ENCODE measurements around the gene ACTR5.

ACTR5 gene

GRCh38 chr20:38748097-38748860 is at the start of gene ACTR5:
Gene ACTR5, plus strand, starts transcription at chr20:38748460. Its CDS starts 19 bp downstream, at chr20:38748479.
- H3K9me3 ChIP-seq (ENCODE audit: control insufficient read depth, insufficient read depth, low read length) = no peaks in the 10 kb centered on the region
- peaks cover 4% of the 10 kb centered on the region; the same call in 1 of the 2 replicates for H3K36me3 ChIP-seq (ENCODE audit: insufficient read depth, low read length)
- no peaks in the 10 kb centered on the region; the same call in 1 of the 2 replicates for H3K4me1 ChIP-seq (ENCODE audit: insufficient read depth, low read length)
- peak within 1 kb of the TSS; percentile 91 for H3K9ac ChIP-seq (ENCODE audit: low read depth, low read length)

GRCh38 chr20:38698541-38698940 is 49.7 kb upstream of the ACTR5 start:
- Histone ChIP-seq H3K36me3 (ENCODE audit: insufficient read depth, low read length) (no peaks in the 10 kb centered on the region; the same call in 1 of the 2 replicates), H3K4me1 (ENCODE audit: insufficient read depth, low read length) (no peaks in the 10 kb centered on the region), H3K9me3 (ENCODE audit: control insufficient read depth, insufficient read depth, low read length) (no peaks in the 10 kb centered on the region), H3K9ac (ENCODE audit: low read depth, low read length) (no peak overlapping the region)

- H3K9me3 ChIP-seq (ENCODE audit: control insufficient read depth, insufficient read depth, low read length) = no peaks in the 10 kb centered on the region
- no peak overlapping the region for H3K9ac ChIP-seq (ENCODE audit: low read depth, low read length)
- no peaks in the 10 kb centered on the region for H3K4me1 ChIP-seq (ENCODE audit: insufficient read depth, low read length)
- no peaks in the 10 kb centered on the region; the same call in 1 of the 2 replicates for H3K36me3 ChIP-seq (ENCODE audit: insufficient read depth, low read length)
Measured at GRCh38 chr20:38700141-38700540, 48.1 kb upstream of the ACTR5 start.

GRCh38 chr20:38700926-38701325 is 47.3 kb upstream of the ACTR5 start:
- no peaks in the 10 kb centered on the region for H3K9me3 ChIP-seq (ENCODE audit: control insufficient read depth, insufficient read depth, low read length)
- no peaks in the 10 kb centered on the region for H3K4me1 ChIP-seq (ENCODE audit: insufficient read depth, low read length)
- H3K9ac ChIP-seq (ENCODE audit: low read depth, low read length) = no peak overlapping the region
- no peaks in the 10 kb centered on the region; the same call in 1 of the 2 replicates for H3K36me3 ChIP-seq (ENCODE audit: insufficient read depth, low read length)

- 0 out of 2 replicates have a peak, but pooled peaks cover 5% of the 10 kb centered on the region for H3K4me1 ChIP-seq (ENCODE audit: insufficient read depth, low read length)
- H3K9ac ChIP-seq (ENCODE audit: low read depth, low read length) = no peak overlapping the region
- H3K36me3 ChIP-seq (ENCODE audit: insufficient read depth, low read length) = no peaks in the 10 kb centered on the region; the same call in 1 of the 2 replicates
- H3K9me3 ChIP-seq (ENCODE audit: control insufficient read depth, insufficient read depth, low read length) = no peaks in the 10 kb centered on the region
Measured at GRCh38 chr20:38703526-38703925, 44.7 kb upstream of the ACTR5 start.

- H3K4me1 ChIP-seq (ENCODE audit: insufficient read depth, low read length) = 0 out of 2 replicates have a peak, but pooled peaks cover 5% of the 10 kb centered on the region
- H3K36me3 ChIP-seq (ENCODE audit: insufficient read depth, low read length) = no peaks in the 10 kb centered on the region; the same call in 1 of the 2 replicates
- no peak overlapping the region for H3K9ac ChIP-seq (ENCODE audit: low read depth, low read length)
- H3K9me3 ChIP-seq (ENCODE audit: control insufficient read depth, insufficient read depth, low read length) = no peaks in the 10 kb centered on the region
Measured at GRCh38 chr20:38704136-38704535, 44.1 kb upstream of the ACTR5 start.

- H3K36me3 ChIP-seq (ENCODE audit: insufficient read depth, low read length) = no peaks in the 10 kb centered on the region
- no peak overlapping the region for H3K9ac ChIP-seq (ENCODE audit: low read depth, low read length)
- no peaks in the 10 kb centered on the region for H3K9me3 ChIP-seq (ENCODE audit: control insufficient read depth, insufficient read depth, low read length)
- 0 out of 2 replicates have a peak, but pooled peaks cover 5% of the 10 kb centered on the region for H3K4me1 ChIP-seq (ENCODE audit: insufficient read depth, low read length)
Measured at GRCh38 chr20:38706509-38706908, 41.8 kb upstream of the ACTR5 start.

GRCh38 chr20:38714308-38714707 is 34.0 kb upstream of the ACTR5 start:
- Histone ChIP-seq H3K9me3 (ENCODE audit: control insufficient read depth, insufficient read depth, low read length) (no peaks in the 10 kb centered on the region), H3K9ac (ENCODE audit: low read depth, low read length) (no peak overlapping the region), H3K4me1 (ENCODE audit: insufficient read depth, low read length) (peaks cover 10% of the 10 kb centered on the region), H3K36me3 (ENCODE audit: insufficient read depth, low read length) (no peaks in the 10 kb centered on the region)

- Histone ChIP-seq H3K9ac (ENCODE audit: low read depth, low read length) (no peak overlapping the region), H3K9me3 (ENCODE audit: control insufficient read depth, insufficient read depth, low read length) (no peaks in the 10 kb centered on the region), H3K36me3 (ENCODE audit: insufficient read depth, low read length) (no peaks in the 10 kb centered on the region), H3K4me1 (ENCODE audit: insufficient read depth, low read length) (peaks cover 10% of the 10 kb centered on the region)
Measured at GRCh38 chr20:38715646-38716045, 32.6 kb upstream of the ACTR5 start.

- Histone ChIP-seq H3K9me3 (ENCODE audit: control insufficient read depth, insufficient read depth, low read length) (no peaks in the 10 kb centered on the region), H3K4me1 (ENCODE audit: insufficient read depth, low read length) (peaks cover 3% of the 10 kb centered on the region; the same call in 1 of the 2 replicates), H3K36me3 (ENCODE audit: insufficient read depth, low read length) (no peaks in the 10 kb centered on the region), H3K9ac (ENCODE audit: low read depth, low read length) (peak overlapping the region; percentile 20; the same call in 1 of the 2 replicates)
Measured at GRCh38 chr20:38722683-38723016, 25.6 kb upstream of the ACTR5 start.

- no peaks in the 10 kb centered on the region for H3K9me3 ChIP-seq (ENCODE audit: control insufficient read depth, insufficient read depth, low read length)
- no peaks in the 10 kb centered on the region for H3K36me3 ChIP-seq (ENCODE audit: insufficient read depth, low read length)
- H3K4me1 ChIP-seq (ENCODE audit: insufficient read depth, low read length) = peaks cover 3% of the 10 kb centered on the region; the same call in 1 of the 2 replicates
- H3K9ac ChIP-seq (ENCODE audit: low read depth, low read length) = peak overlapping the region; percentile 20; the same call in 1 of the 2 replicates
Measured at GRCh38 chr20:38723017-38723847, 25.0 kb upstream of the ACTR5 start.

GRCh38 chr20:38723848-38724625 is 24.2 kb upstream of the ACTR5 start, which contains the start of gene SLC32A1:
Gene SLC32A1, plus strand, starts transcription at chr20:38724486. Its CDS starts 239 bp downstream, at chr20:38724725.
- Histone ChIP-seq H3K9me3 (ENCODE audit: control insufficient read depth, insufficient read depth, low read length) (no peaks in the 10 kb centered on the region), H3K36me3 (ENCODE audit: insufficient read depth, low read length) (no peaks in the 10 kb centered on the region), H3K9ac (ENCODE audit: low read depth, low read length) (peak within 1 kb of the TSS; percentile 44; the same call in 1 of the 2 replicates), H3K4me1 (ENCODE audit: insufficient read depth, low read length) (peaks cover 3% of the 10 kb centered on the region; the same call in 1 of the 2 replicates)

- Histone ChIP-seq H3K9ac (ENCODE audit: low read depth, low read length) (peak overlapping the region; percentile 44; the same call in 1 of the 2 replicates), H3K36me3 (ENCODE audit: insufficient read depth, low read length) (no peaks in the 10 kb centered on the region), H3K4me1 (ENCODE audit: insufficient read depth, low read length) (peaks cover 3% of the 10 kb centered on the region; the same call in 1 of the 2 replicates), H3K9me3 (ENCODE audit: control insufficient read depth, insufficient read depth, low read length) (no peaks in the 10 kb centered on the region)
Measured at GRCh38 chr20:38724626-38725147, 23.6 kb upstream of the ACTR5 start.
